DMS53 (cell line): Measurements from ENCODE around the gene OLIG1.

ENCODE experiments used
- DNase-seq: peaks from one replicate; lab custom pipeline; 2025; lab: John Stamatoyannopoulos, UW

OLIG1 gene

DNA sequence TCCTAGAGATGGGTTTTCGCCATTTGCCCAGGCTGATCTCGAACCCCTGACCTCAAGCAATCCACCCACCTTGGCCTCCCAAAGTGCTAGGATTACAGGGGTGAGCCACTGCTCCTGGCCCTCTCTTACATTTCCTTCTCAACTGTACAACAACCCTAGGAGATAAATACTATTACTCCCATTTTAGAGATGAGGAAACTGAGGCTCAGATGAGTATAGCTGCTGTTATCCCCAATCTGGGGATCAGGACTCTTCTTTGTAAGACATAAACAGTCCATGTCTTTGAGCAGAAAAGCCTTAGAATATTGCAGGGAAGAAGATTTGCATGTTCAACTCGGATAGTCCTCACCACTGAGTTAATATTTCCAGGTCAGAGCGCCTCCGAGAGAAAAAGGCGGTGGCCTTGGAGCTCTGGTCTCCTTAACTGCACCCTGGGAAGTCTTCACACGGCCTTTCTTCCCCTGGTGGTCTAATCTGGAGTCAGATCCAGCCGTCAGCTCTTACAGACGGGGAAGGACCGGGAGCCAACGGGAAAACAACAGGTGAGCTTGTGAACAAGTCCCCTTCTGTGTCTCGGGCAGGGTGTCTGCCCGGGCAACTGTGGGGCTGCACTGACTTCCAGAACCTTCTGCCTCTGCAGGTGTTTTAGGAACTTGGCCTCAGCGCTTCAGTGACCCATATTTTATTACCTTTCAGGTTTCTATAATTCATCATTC, 5.9 kb upstream of the OLIG1 start:
- no peak for DNase-seq

DNA sequence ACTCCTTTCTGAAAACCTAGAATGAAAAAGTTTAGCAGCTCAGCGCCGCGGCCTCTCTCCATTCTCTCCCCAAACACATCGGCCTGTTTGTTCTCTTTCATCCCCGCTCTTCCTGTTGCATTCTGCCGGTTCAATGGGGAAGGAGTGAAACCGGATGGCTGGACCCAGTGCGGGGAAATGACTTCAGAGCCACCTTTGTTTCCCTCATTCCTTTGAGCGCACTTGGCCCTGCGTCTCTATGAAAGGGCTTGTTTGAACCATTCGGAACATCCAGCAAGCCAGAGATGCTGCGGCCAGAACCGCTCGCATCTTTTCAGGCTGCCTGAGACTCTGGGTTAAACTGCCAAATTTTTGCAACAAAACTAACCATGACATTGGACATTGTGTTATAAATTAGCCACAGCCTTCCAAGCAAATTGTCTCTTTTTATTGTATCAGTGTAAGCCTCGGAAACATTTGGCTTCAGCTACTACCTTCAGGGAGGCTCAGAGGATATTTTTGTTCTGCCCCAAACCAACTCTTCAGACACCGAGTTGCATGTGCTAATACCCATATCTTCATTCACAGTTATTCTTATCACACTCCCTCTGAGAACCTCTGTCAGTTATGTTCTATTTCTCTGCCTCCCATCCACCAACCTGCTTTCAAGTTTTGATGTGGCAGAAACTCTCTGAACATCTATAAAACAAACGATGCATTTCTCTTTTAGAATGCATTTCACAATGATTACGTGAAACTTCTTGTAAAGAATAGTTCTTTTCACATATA, 5.1 kb upstream of the OLIG1 start:
- DNase-seq: no peak

DNA sequence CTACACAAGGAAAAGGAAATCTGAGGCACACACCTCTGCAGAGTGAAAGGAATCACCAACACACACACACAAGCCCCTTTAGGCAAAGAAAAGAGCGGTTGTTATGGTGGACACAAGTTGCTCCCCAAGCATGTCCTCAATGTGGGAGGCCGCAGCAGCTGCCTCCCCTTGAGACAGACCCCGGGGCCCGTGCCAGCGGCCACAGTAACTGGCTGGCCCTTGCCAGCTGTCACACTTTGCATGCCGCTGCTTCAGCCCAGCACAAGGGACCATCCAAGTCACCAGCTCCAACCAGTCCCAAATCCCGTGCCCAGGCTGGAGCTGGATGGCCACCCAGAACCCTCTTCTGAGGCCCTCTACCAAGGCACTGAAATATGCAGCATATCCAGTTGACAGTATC, 2.9 kb upstream of the OLIG1 start:
- no peak for DNase-seq

DNA sequence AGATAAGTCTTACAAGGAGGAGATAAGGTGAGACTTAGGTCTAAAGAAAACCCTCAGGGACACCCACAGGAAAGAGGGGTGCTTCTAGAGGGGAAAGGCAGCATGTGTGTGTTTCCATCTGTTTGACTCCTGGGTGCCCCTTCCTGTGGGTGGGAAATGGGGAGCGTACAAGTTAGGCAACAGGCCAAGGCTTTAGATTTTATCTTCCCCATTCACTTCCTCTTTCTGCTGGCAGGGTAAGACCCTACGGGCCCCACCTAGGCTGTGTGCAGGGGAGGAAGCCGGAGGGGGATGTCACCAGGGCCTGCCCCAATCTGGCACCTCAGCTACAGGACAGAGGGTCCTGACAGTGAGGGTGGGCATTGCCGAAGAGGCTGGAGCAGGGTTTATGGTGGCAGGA, 2.5 kb upstream of the OLIG1 start:
- no peak for DNase-seq

DNA sequence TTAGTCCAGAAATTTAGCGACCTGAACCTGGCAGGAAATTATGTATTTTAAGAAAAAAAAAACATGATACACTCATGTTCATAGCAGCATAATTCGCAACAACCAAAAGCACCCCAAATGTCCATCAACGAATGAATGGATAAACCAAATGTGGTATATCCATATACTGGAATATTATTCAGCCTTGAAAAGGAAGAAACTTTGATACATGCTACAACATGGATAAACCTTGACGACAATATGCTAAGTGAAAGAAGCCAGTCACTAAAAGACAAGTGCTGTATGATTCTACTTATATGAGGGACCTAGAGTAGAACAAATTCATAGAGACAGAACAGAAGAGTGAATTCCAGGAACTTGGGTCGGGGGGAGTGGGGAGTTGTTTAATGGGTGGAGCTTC, 698 bp upstream of the OLIG1 start:
- DNase-seq: peak; percentile 6

DNA sequence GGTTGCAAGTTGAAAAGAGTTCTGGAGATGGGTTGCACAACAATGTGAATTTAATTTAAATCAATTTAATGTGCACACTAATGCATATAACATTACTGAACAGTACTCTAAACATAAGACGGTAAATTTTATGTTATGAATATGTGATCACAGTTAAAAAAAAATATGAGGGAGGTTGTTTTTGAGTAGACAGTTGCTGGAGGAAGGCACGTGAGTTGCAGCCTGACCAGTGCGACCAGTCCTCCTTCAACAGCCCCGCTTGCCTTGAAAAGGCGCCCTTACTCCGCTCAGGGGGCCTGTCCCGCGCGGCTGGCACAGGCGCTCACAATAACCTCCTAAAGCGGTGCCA, 322 bp upstream of the OLIG1 start:
- DNase-seq: no peak

DNA sequence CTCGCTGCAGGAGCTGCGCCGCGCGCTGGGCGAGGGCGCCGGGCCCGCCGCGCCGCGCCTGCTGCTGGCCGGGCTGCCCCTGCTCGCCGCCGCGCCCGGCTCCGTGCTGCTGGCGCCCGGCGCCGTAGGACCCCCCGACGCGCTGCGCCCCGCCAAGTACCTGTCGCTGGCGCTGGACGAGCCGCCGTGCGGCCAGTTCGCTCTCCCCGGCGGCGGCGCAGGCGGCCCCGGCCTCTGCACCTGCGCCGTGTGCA, 730 bp downstream of the OLIG1 start:
- peak; percentile 78 for DNase-seq

DNA sequence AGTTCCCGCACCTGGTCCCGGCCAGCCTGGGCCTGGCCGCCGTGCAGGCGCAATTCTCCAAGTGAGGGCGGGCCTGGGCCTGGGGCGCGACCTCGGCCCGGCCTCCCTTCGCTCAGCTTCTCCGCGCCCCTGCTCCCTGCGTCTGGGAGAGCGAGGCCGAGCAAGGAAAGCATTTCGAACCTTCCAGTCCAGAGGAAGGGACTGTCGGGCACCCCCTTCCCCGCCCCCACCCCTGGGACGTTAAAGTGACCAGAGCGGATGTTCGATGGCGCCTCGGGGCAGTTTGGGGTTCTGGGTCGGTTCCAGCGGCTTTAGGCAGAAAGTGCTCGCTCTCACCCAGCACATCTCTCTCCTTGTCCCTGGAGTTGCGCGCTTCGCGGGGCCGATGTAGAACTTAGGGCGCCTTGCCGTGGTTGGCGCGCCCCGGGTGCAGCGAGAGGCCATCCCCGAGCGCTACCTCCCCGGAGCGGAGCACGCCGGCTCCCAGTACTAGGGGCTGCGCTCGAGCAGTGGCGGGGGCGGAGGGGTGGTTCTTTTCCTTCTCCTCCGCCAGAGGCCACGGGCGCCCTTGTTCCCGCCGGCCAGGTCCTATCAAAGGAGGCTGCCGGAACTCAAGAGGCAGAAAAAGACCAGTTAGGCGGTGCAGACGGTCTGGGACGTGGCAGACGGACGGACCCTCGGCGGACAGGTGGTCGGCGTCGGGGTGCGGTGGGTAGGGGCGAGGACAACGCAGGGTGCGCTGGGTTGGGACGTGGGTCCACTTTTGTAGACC, 1.2 kb downstream of the OLIG1 start:
- peak; percentile 66 for DNase-seq

DNA sequence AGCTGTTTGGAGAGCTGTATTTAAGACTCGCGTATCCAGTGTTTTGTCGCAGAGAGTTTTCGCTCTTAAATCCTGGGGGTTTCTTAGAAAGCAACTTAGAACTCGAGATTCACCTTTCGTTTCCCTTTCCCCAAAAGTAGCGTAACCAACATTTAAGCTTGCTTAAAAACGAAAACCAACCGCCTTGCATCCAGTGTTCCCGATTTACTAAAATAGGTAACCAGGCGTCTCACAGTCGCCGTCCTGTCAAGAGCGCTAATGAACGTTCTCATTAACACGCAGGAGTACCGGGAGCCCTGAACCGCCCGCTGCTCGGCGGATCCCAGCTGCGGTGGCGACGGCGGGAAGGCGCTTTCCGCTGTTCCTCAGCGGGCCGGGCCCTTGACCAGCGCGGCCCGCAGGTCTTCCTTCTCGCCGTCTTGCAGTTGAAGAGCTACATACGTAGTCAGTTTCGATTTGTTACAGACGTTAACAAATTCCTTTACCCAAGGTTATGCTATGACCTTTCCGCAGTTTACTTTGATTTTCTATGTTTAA, 1.9 kb downstream of the OLIG1 start:
- peak; percentile 60 for DNase-seq

DNA sequence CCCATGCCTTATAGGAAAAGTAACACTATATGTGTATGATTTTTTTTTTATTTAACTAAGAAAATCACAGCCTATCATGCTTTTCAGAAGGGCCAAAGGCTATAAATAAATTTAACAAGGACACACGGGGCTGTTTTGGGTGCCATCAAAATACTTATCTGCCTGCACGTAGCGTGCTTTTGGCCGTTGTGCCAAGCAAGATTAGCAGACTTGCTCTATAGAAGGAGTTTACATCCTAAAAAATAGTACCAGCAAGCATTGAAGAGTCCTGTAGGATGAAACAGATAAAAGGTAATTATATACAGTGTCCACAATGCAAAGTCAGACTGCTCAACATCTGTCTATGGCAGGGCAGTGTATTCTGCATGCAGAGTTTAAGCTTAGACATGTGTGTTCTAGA, 3.7 kb downstream of the OLIG1 start:
- DNase-seq: no peak

DNA sequence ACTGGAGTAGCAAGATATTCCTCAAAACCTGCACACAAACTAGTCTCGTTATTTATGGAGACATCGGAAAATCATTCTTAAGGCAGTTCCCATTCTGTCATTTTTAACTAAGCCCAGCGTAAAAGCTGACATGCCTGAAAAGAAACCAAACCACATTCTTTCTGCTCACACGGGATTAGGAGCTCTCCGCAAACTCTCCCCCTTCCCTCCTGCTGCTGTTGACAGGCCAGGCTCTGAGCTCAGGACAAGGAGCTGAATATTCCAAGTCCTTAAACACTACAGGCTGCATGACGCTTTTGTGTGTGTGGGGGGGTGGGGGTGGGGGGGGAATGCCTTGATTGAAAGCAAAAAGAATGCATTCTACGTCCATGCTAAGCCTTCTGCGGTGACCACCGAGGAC, 5.2 kb downstream of the OLIG1 start:
- DNase-seq: no peak

DNA sequence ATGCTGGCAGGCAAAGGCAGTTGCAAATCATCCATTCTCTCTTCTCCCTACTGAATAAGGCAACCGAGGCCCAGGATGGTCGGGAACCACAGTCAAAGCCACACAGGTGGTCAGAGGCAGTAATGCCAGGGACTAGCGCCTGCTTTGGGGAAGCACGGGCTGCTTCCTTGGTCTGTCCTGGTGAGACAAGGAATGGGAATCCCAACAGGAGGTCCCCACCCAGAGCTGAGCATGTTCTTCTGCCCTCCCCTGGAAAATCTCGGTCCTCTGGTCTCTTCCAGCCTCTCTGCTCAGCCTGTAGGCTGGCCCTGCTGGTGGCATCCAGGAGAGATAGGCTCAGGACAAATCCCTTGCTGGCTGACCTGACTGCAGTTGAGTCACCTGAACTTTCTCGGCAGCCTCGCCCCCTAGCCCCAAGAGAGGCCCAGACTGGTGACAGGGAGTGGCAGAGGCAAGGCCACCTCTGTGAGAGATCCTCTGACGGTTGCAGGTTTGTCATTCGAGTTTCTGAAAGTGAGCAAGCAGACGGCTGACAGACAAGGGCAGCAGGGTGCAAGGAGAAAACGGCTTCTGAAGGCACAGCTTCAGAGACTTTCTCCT, 5.8 kb downstream of the OLIG1 start:
- no peak for DNase-seq

DNA sequence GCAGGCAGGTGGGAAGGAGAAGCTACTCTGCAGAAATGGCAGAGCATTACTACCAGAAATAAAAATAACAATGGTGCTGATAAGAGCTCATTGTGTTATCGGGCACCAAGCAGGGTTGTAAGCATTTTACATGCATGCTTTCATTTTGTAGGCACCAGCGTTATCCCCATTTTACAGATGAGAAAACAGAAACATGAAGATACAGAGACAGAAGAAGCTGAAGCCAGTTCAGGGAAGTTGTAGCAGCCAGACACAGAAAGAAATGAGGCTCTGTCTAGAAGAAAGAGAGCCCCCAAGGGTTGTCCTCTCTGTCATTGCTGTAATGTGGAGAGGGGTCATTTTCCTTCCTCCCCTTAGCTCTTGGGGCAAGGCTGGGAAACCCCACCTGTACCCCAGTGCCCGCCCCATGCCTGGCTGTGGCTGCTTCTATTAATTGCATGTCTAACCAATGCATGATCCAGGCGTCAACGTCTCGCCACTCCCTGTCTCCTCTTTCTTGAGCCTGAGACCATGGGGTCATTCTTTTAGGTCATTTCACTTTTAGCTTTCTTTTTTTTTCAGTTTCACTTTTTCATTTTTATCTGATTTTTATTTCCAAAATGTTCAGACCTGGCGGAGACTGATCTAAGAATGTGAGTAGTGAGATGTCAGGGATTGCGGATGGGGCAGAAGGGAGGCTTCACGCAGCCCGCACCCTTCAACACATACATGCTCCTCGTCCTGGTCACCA, 6.8 kb downstream of the OLIG1 start:
- DNase-seq: no peak

DNA sequence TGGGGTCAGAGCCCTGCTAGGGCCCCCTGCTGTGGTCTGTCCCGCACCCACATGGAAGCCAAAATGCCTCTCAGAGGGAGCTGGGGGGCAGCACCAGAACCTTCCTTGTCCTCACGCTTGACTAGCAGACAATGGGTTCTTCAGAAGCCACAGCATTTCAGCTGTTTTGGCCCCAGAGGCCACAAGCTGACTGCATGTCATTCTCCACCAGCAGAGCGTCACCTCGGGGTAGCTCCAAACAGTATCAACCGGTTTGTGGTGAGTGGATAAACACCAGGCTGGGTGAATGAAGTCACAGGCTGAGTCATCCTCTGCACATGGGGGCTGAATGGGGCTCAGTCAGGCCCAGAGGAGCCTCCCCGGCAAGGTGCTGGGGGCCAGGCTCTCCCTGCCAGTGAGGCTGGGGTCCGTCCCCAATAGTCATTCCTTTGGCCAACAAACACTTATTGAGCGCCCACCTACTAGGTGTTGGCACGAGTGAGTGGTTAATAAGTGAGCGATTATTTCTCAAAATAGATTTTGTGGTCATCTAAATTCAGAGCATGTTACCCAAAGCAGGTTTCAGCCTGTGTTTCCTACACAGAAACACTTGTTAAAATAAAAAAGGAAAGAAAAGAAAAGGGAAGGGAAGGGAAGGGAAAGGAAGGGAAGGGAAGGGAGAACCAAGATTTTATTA, 9.1 kb downstream of the OLIG1 start:
- DNase-seq: peak; percentile 97

DNA sequence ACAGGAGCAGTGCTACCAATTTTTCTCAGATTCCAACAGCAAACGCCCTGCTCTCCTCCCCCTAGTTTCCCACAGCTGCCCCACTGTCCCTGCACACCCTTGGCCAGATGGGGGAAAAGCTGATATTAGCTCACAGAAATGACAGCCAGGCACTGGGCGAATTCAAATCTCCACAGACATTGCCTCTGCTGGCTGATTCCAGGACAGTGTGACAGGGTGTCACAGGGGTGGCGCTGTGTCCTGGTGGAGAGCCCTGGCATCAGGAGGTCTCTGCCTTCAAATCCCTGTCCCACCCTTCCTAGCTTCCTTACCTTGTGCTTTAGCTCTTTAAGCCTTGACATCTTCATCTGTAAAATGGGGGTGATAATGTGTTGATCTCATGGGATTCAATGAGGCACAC, 10.4 kb downstream of the OLIG1 start:
- DNase-seq: peak; percentile 5

DNA sequence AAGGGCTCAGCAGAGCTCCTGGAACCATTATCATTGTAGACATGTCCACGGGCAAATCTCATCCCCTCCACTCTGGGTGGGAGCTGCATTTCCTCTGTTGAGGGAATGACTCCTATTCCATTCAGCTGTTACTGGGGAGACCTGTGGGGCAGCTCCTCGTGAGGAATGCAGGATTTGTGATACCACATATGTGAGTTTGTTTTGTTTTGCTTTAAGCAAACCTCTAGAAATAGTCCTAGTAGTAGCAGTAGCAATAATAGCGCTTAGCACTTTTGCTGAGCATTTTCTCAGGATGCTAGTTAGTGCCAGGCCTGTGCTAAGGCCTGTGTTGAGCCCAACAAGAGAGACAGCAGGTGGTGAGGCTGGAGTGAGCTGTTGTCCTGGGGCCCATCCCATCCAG, 10.8 kb downstream of the OLIG1 start:
- DNase-seq: no peak

DNA sequence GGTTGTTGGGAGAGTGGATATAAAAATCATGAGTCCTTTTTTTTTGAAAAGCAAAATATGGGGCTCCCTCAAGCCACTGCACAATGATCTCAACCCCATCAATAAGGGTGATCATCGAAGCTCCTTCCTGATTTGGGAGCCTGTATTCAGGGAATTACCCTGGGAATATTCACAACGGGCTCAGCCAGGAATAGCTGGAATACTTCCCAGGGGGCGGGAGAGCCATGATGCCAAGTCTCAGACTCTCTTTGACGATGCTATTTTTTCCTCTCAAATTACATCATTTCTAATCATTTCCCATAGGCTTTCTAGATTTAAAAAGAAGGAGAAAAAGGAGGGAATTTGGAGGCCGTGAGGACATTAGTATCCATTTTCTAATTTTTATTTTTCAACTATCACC, 18.4 kb downstream of the OLIG1 start:
- no peak for DNase-seq

DNA sequence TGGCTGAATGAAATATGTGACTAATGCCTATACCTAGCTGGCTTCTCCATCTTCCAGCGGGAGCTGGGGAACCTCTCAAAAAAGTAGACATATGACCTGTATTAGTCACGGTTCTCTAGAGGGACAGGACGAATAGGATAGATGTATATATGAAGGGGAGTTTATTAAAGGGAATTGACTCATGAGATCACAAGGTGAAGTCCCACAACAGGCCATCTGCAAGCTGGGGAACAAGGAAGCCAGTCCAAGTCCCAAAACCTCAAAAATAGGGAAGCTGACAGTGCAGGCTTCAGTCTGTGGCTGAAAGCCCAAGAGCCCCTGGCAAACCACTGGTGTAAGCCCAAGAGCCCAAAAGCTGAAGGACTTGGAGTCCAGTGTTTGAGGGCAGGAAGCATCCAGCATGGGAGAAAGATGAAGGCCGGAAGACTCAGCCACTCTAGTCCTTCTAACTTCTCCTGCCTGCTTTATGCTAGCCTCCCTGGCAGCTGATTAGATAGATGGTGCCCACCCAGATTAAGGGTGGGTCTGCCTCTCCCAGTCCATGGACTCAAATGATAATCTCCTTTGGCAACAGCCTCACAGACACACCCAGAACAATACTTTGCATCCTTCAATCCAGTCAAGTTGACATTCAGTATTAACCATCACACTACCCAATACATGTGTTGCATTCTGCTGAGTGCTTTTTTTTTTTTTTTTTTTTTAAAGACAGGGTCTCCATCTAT, 19.6 kb downstream of the OLIG1 start:
- no peak for DNase-seq

DNA sequence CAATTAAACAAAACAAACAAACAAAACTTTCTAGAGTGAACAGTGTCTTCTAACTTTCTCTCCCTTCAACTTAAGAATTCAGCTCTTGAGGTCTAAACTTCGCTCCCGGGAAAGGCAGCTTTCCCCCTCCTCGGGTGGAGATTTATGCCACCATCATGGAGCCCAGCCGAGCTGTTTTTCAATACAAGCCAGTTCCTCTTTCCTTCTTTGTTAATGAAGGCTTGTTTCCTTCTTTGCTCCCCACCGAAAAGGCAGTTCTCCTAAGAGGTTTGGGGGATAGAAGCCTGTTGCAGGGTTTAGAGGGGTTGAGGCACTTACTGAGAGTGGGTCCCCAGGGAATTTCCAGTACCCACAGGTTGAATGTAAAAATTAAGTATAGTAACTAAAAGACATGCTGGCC, 26.5 kb downstream of the OLIG1 start:
- DNase-seq: no peak

DNA sequence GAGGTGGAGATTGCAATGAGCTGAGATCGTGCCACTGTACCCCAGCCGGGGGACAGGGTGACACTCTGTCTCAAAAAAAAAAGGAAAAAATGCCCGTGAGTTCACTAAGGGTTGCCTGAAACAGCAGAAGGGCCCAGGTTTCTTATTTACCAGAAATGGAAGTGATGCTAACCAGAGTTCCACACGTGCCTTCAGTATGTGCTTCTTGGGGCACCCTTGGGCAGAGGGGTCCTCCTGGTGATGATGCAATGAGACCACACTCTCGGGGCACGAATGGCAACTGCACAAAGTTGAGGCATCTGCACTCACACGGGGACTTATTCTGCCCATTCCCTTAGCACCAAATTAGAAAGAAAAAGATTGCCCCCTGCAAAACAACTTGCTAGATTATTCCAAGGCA, 29.2 kb downstream of the OLIG1 start:
- no peak for DNase-seq
